Esophagus muscularis mucosa (tissue), 4 donors: Measurements from ENCODE around the gene NGEF. TPM values are rescaled to one million over a fixed set of nuclear protein-coding genes. Genes with fewer than 3 reads are reported as not detected.

ENCODE experiments used
- DNase-seq: peaks from one replicate; pipeline ENCODE4 v3.0.0-alpha.2; 2017; ENCODE audit errors: extremely low spot score
- H3K27ac ChIP-seq, 4 donors: fragments of 200-600 bp; sonication (generic); replicated peaks in 1 of 4; 1 replicate in 3 of 4; 2 replicates in 1 of 4; pipeline ENCODE4 v1.5.1; 2016 to 2019; ENCODE audit warnings: mild to moderate bottlenecking in 1 of 4
- H3K27me3 ChIP-seq, 4 donors: fragments of 200-600 bp; sonication (generic); one replicate each; pipeline versions ENCODE4 v1.5.1 to v1.6.0; 2016 to 2019
- H3K36me3 ChIP-seq, 4 donors: fragments of 200-600 bp; sonication (generic); one replicate each; pipeline ENCODE4 v1.5.1; 2016 to 2019
- H3K4me1 ChIP-seq, 4 donors: fragments of 200-600 bp; sonication (generic); one replicate each; pipeline ENCODE4 v1.5.1; 2016 to 2019
- H3K4me3 ChIP-seq, 4 donors: fragments of 200-600 bp; sonication (generic); 1 replicate in 2 of 4; 2 replicates in 2 of 4; pipeline ENCODE4 v1.5.1; 2016 to 2019; ENCODE audit warnings: mild to moderate bottlenecking in 4 of 4, moderate library complexity in 1 of 4
- H3K9me3 ChIP-seq, 4 donors: fragments of 200-600 bp; sonication (generic); 1 replicate in 3 of 4; 2 replicates in 1 of 4; pipeline ENCODE4 v1.5.1; 2016 to 2019
- EP300 ChIP-seq: sonication (generic); formaldehyde crosslinking; IDR thresholded peaks from one replicate; pipeline ENCODE4 v1.6.1; 2017; ENCODE audit warnings: antibody characterized with exemption
- POLR2A ChIP-seq: fragments of 450-650 bp; IDR thresholded peaks from one replicate; pipeline ENCODE4 v1.6.1; 2017; ENCODE audit warnings: antibody characterized with exemption, moderate library complexity, mild to moderate bottlenecking, low read depth
- POLR2AphosphoS5 ChIP-seq, 2 donors: sonication (generic); formaldehyde crosslinking; IDR thresholded peaks; one replicate each; pipeline ENCODE4 v1.6.1; 2017; ENCODE audit warnings: antibody characterized with exemption in 2 of 2
- WGBS: methylation state at CpG from one replicate; pipeline ENCODE4 v1.1.5; 2018; 5-methylcytosine and 5-hydroxymethylcytosine counted together
- intact Hi-C: fragments of 100-400 bp; cut with DNase I; formaldehyde crosslinking; loops from one replicate; pipeline ENCODE4 v1.15.1; 2023
- total RNA-seq, 4 donors: library from RNA; depleted of rRNA; stranded (reverse); fragments of >200 nt; gene quantifications; one replicate each; pipeline versions ENCODE4 v1.1.0 to v1.2.1, GENCODE V29; 2016
- TF ChIP-seq, protein P1 (sequence below), 3 experiments: fragments of 200-600 bp in 2 of 3; fragments of 450-650 bp in 1 of 3; sonication (generic) in 2 of 3; IDR thresholded peaks; one replicate each; pipeline ENCODE4 v1.5.1; 2017 to 2019; ENCODE audit warnings: antibody characterized with exemption in 3 of 3, mild to moderate bottlenecking in 2 of 3, moderate library complexity in 1 of 3

NGEF gene
- total RNA-seq, 4 donors from 2014 or later = 0.33 to 0.98 (median 0.52) TPM; not detected in 1

- Histone ChIP-seq H3K27me3 (peaks cover 0 to 51% (median 0%) of the 10 kb centered on the region in 4 donors), H3K36me3 (no peaks in the 10 kb centered on the region), H3K9me3 (no peaks in the 10 kb centered on the region), H3K4me1 (no peaks in the 10 kb centered on the region), H3K4me3 (no peak overlapping the region), H3K27ac (no peak overlapping the region)
- DNase-seq = no peak
- no peak for TF ChIP-seq EP300
- no peak for TF ChIP-seq POLR2AphosphoS5 (IDR thresholded peaks at IDR 0.05)
- TF ChIP-seq POLR2A = no peak
- TF ChIP-seq, protein P1, sequence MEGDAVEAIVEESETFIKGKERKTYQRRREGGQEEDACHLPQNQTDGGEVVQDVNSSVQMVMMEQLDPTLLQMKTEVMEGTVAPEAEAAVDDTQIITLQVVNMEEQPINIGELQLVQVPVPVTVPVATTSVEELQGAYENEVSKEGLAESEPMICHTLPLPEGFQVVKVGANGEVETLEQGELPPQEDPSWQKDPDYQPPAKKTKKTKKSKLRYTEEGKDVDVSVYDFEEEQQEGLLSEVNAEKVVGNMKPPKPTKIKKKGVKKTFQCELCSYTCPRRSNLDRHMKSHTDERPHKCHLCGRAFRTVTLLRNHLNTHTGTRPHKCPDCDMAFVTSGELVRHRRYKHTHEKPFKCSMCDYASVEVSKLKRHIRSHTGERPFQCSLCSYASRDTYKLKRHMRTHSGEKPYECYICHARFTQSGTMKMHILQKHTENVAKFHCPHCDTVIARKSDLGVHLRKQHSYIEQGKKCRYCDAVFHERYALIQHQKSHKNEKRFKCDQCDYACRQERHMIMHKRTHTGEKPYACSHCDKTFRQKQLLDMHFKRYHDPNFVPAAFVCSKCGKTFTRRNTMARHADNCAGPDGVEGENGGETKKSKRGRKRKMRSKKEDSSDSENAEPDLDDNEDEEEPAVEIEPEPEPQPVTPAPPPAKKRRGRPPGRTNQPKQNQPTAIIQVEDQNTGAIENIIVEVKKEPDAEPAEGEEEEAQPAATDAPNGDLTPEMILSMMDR (IDR thresholded peaks at IDR 0.05) = no peak
- intact Hi-C loops = no loop called here
- WGBS = 83% methylated on average over 5 of the region's 5 CpGs
These were observed 31.2 kb downstream of the NGEF start for GRCh38 chr2:232981767-232982360.

DNA sequence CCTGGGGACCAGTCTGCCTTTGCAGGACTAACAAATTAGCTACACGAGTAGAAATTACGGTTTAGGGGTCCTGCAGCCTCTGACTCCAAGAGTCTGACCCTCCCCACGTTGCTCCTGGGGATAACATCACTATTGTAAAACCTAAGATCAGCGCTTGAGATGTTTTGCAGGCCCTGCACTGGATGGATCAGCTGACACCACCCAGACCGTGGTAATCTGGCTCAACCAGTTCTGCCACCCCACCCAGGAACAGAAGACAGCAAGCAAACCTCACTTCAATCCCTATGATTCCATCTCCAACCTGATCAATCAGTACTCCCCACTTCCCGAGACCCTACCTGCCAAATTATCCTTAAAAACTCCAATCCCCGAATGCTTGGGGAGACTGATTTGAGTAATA is 31.7 kb downstream of the NGEF start:
- no peak for DNase-seq
- no peaks in the 10 kb centered on the region for H3K9me3 ChIP-seq
- TF ChIP-seq, protein P1 (IDR thresholded peaks at IDR 0.05) = no peak
- TF ChIP-seq POLR2AphosphoS5 (IDR thresholded peaks at IDR 0.05) = no peak
- TF ChIP-seq EP300 = no peak
- TF ChIP-seq POLR2A = no peak
- no peak overlapping the region for H3K4me3 ChIP-seq
- WGBS = 70% methylated on average over 7 of the region's 7 CpGs
- no peaks in the 10 kb centered on the region for H3K4me1 ChIP-seq
- H3K27ac ChIP-seq = no peak overlapping the region
- peaks cover 0 to 53% (median 0%) of the 10 kb centered on the region in 4 donors for H3K27me3 ChIP-seq
- intact Hi-C loops = no loop called here
- no peaks in the 10 kb centered on the region for H3K36me3 ChIP-seq

DNA sequence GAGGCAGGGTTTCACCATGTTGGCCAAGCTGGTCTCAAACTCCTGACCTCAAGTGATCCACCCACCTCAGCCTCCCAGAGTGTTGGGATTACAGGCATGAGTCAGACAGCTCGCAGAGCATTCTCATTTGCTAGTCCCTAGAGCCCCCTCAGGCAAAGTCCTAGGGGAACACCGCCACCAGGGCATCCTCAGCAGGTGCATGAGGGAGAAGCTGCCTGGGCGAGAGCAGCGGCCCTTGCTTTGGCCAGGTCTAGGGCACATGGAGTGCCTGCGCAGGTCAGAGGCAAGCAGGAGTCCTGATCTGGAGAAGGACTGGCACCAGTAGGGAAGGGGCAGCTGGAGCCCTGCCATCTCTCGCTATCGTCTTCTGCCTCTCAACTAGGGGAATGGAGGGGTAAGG is 32.4 kb downstream of the NGEF start:
- intact Hi-C loops = no loop called here
- Histone ChIP-seq H3K9me3 (no peaks in the 10 kb centered on the region), H3K27me3 (peaks cover 0 to 53% (median 0%) of the 10 kb centered on the region in 4 donors), H3K27ac (no peak overlapping the region), H3K36me3 (no peaks in the 10 kb centered on the region), H3K4me3 (no peak overlapping the region), H3K4me1 (no peaks in the 10 kb centered on the region)
- 78% methylated on average over 6 of the region's 7 CpGs for WGBS
- TF ChIP-seq POLR2A = no peak
- TF ChIP-seq, protein P1 (IDR thresholded peaks at IDR 0.05) = no peak
- no peak for TF ChIP-seq EP300
- no peak for TF ChIP-seq POLR2AphosphoS5 (IDR thresholded peaks at IDR 0.05)
- no peak for DNase-seq

- H3K9me3 ChIP-seq = no peaks in the 10 kb centered on the region
- peaks cover 0 to 51% (median 0%) of the 10 kb centered on the region in 4 donors for H3K27me3 ChIP-seq
- intact Hi-C loops = no loop called here
- H3K36me3 ChIP-seq = no peaks in the 10 kb centered on the region
- no peak overlapping the region for H3K27ac ChIP-seq
- TF ChIP-seq POLR2A = no peak
- TF ChIP-seq POLR2AphosphoS5 (IDR thresholded peaks at IDR 0.05) = no peak
- TF ChIP-seq, protein P1 (IDR thresholded peaks at IDR 0.05) = no peak
- 66% methylated on average over 7 of the region's 7 CpGs for WGBS
- no peak for DNase-seq
- no peaks in the 10 kb centered on the region for H3K4me1 ChIP-seq
- no peak overlapping the region for H3K4me3 ChIP-seq
These were observed 33.1 kb downstream of the NGEF start for GRCh38 chr2:232979871-232980461.
